MV-4-11 (cell line): Measurements from ENCODE around the gene EVC2.
A peak's percentile ranks its signal among the peaks of the same experiment; 100 is the strongest.
"Not testable (repeated sequence)": the region's sequence is repeated elsewhere in the genome, so short reads cannot be mapped to it uniquely, and the experiment has no call there.

Experiments
- DNase-seq: peaks from one replicate; lab custom pipeline; 2025; lab: John Stamatoyannopoulos, UW

Gene EVC2

GRCh38 chr4:5619913-5620625, 88.3 kb downstream of the EVC2 start:
- peak; percentile 76 for DNase-seq

DNA sequence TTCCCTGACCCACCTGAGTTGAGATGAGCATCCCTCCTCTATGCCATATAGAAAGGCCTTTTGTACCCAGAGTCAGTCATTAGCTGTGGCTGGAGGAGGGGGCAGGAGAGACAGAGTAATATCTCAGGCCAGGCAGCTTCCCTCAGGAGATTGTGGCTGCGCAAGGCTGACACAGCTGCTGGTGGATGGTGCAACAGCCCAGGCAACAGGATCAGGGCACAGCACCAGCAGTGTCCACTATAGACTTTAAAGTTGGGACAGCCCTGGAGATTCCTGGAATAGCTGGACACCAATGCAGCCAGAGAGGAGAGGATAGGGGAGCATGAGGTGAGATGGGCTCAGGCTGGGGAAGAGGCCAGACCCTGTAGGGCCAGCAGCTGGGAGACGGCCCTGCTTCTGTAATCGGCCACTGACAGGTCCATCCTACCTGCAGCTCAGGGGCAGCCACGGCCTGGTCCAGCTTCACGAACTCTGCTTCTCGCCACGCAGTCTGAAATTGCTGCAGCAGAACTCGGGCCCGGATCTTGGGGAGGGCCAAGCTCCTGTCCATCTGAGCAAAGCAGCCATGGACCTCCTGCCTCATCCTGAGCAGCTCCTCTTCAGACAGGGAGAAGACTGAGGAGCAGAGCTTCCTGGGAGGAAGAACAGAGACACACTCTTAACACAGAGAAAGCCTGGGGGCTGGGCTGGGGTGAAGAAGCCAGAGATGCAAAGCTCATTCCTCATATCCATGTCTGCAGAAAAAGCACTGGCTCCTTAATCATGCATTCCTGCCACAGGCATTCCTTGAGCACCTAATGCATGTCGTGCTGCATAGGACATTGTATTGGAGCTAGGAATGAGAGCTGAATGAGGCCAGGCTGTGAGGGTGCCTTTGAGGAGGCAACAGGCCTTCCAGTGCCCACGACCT, 90.1 kb downstream of the EVC2 start:
- DNase-seq = no peak

GRCh38 chr4:5616331-5616950, 91.9 kb downstream of the EVC2 start:
- no peak for DNase-seq

DNA sequence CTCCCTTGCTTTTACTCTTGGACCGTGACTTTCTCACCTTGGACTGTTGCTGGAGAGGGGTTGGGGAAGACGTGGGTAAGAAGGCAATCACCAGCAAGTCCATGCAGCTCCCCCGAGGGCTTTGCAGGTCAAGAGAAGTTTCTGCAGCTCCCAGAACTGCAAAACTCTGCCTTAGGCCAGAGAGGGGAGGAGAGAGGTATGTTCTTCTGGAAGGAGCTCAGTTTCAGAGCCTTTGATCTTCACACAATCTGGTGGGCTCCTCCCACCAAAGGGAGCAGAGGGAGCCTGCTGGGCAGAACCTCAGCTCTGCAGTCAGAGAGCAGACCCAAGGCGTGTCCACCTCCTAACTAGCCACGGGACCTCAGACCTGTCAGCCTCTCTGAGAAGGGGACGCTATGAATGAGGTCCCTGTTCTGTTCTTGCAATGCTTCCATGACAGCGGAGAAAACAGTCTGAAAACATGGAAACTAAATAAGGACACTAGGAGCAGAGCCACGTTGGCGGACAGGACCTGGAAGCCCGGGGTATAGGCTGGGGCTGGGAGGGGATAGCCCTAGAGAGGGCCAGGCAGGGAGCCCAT, 92.8 kb downstream of the EVC2 start:
- no peak for DNase-seq

DNA sequence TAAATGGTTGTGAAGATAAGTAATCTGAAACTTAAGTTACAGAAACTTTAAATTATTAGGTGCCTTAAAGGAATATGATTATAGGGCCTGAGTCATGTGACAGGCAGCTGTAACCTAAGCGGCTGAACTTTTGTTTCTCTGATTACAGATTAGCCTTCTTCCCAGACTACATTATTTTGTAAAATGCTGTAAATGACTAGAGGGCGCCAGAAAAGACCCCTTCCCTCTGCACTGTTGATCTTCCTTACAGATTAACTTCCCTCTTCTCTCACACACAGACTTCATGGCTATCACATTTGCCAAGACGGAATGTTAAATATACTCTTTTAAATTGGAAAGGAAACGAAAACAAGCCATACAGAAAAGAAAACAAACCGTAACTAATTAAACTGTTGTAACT, 96.6 kb downstream of the EVC2 start:
- DNase-seq = no peak

GRCh38 chr4:5609306-5610007, 98.9 kb downstream of the EVC2 start:
- no peak for DNase-seq

GRCh38 chr4:5593828-5594227, 114.5 kb downstream of the EVC2 start:
- DNase-seq = not testable (repeated sequence)

DNA sequence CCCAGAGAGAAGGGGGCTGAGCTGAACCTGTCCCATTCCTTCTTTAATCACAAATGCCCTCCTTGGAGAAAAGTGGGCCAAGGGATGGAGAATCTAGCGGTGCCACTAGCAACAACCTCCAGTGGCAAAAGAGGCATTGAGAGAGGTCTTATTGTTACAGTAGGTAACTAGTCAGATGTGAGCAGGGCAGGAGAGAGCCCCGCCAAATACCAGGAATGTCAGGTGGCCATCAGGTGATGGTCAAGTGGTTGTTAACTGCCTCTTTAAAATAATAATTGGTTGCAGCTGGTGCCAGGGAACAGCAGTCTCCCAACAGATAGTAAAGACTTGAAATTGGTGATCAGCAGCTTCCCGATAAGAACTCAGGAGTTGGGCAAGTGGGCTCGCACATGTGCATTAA, 116.1 kb downstream of the EVC2 start:
- no peak for DNase-seq

GRCh38 chr4:5589495-5589894, 118.9 kb downstream of the EVC2 start:
- DNase-seq = no peak

GRCh38 chr4:5588046-5588445, 120.3 kb downstream of the EVC2 start:
- DNase-seq = no peak

GRCh38 chr4:5575941-5576340, 132.4 kb downstream of the EVC2 start:
- DNase-seq = no peak

DNA sequence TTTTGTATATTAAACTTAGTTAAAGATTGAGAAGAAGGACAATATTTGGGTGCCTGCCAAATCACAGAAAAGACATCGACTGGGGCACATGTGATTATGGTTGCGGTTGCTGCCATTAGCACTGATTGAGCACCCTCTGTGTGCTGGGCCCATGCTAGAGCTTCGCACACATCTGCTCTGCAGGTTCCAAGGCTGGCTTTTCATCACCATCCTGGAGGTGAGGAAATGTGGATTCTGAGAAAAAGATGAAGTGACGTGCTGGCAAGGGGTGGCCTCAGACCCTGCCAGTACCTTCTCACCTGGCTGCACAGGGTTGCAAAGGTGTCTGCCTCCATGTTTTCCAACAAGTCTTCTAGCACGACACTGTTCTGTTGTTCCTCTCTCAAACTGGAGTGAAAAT, 134.0 kb downstream of the EVC2 start:
- no peak for DNase-seq

DNA sequence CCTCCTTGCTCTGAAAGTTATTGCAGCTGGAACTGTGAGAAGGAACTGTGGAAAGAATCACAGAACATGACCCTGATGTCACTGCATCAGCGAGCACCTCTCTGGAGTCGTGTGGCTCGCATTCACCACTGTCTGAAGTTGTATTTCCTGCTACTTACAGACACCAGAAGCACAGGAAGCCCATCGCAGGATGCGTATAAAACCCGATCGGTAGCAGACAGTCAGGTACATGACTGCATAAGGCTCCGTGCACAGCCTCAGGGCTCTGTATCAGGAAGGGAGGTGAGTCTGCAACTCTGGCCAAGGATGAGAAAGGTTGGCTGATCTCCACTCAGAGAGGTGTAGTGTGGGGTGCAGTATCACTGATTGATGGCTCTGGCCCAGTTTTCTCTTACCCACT, 134.4 kb downstream of the EVC2 start:
- DNase-seq = no peak

DNA sequence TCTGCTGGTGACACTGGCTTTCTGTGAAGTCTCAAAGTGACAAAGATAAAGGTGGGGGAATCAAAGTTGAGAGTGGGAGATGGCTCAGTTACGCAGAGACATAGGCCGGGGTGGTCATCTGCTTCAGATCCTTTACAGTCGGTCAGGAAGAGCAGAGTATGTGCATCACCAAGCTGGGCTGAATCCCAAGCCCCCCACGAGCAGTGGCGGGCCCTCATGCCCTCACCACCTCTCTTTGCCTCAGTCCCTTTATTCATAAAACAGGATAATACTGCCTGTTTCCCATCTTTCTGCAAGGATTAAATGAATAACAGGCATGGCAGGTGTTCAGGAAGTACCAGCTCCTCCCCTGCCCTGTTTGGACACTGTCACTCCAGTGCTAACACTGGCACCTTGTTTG, 135.6 kb downstream of the EVC2 start:
- no peak for DNase-seq

DNA sequence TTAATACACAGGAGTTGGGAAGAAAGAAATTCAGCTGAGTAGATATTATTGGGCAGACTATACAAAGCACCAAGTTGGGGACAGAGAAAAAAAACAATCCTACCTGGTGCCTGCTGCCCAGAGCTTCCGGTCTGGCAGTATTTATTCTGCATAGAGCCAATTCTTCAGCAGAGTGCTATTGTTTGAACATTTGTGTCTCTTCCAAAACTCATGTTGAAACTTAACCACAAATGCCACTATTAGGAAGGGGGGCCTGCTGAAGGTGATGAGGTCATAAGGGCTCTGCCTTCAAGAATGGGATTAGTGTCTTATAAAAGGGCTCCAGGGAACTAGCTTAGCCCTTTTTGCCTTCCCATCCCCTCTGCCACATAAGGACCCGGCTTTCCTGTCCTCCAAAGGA, 136.2 kb downstream of the EVC2 start:
- DNase-seq = no peak

- DNase-seq = no peak
Observed at GRCh38 chr4:5571646-5572045, 136.7 kb downstream of the EVC2 start.

GRCh38 chr4:5569451-5569850, 138.9 kb downstream of the EVC2 start:
- DNase-seq = no peak

DNA sequence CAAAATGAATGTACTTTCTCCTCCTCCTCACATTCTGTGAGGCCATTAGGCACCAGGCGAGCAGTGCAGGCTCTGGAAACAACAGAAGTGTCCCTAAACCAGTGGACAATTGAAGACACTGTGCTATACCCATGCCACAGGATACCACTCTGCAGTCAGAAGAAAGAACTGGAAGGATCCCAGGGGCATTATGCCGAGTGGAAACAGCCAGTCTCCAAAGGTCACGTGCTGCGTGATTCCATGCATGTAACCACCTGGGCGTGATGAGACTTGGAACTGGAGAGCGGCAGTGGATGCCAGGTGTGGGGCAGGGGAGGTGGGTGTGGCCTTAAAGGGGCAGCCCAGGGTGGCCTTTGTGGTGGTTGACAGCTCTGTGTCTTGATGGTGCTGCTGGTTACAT, 139.4 kb downstream of the EVC2 start:
- DNase-seq = no peak

- no peak for DNase-seq
Observed at GRCh38 chr4:5568336-5568735, 140.0 kb downstream of the EVC2 start.

- no peak for DNase-seq
Observed at GRCh38 chr4:5566991-5567390, 141.4 kb downstream of the EVC2 start.

DNA sequence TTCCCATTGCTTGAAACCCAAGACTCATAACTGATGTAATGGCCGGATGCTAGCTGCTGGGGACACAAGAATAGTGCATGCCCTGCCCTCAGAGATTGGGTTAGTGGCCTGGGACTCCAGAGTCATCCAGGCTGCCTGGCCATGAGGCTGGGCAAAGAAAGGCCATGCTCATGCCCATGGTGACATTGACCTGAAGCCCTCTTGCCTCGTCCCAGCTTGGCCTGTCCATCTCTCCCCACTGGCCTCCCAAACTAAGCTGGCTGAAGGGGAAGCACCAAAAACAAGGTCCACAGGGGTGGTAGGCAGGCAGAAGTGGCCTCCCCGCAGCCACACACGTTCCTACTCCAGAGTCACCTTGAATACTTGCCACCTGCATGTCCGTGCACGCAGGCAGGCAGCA, 141.8 kb downstream of the EVC2 start:
- no peak for DNase-seq

DNA sequence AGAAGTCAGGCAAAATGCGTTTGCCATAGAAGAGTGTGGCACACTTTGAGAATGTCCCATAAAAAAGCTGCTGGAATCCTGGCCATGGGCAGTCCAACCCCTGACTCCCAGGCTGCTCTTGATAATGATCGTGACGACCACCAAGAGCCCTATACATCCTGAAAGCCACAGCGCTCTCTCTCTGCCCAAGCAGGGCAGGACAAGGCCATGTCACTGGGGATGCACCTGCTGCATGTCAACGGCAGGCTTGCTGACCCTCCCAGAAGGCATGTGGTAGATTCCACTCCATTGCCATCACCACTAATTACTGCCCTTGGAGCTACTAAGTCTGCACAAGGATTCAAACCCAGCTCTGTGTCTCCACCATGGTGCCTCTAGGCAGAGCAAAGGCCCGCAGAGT, 144.5 kb downstream of the EVC2 start:
- DNase-seq = no peak
